DLD1 (cell line): Measurements from ENCODE around the gene GNG2.
"Not testable (repeated sequence)": the region's sequence is repeated elsewhere in the genome, so short reads cannot be mapped to it uniquely, and the experiment has no call there.

Experiments
- in situ Hi-C: cut with HindIII; loops from 2 replicates; pipeline ENCODE4 v1.10.0; 2017; ENCODE audit warnings: low sequenced_read_pairs

GNG2 gene

DNA sequence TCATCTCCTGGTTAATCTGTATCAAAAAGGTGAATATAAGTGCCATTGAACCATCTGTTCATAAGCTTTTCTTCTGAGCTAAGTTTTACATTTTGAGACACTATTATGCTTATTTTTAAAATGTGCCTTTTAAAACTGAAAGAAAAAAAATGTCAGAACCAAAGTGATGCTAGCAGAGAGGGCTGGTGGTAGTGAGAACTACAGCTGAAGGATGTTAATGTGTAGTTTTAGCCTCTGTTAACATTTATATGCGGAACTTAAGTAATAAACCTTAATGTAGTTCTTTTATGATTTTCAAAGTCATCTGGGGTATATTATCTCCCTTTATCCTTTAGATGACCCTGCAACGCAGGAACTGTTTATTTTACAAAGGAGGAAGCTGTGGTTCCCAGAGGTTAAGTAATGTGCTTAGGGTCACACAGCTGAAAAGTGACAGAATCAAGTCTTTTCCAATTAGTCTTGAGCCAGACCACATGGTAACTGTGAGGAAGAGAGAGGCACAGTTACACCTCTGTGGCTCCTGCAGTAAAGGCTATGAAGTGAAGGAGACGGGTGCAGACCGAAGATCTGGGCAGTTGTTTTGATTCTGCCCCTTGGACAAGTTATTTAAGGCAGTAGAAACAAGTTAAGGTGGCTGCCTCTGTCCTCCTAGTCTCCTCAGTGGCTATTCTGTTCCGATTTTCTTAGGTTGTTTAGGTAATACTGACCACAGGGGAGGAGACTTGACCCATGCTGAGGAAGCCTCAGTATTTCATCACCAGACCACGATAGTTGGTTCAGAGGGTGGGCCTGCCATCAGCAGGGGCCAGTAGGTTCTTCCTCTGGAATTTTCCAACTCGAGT is 23.9 kb downstream of the GNG2 start:
- in situ Hi-C loops, result no loop called here

DNA sequence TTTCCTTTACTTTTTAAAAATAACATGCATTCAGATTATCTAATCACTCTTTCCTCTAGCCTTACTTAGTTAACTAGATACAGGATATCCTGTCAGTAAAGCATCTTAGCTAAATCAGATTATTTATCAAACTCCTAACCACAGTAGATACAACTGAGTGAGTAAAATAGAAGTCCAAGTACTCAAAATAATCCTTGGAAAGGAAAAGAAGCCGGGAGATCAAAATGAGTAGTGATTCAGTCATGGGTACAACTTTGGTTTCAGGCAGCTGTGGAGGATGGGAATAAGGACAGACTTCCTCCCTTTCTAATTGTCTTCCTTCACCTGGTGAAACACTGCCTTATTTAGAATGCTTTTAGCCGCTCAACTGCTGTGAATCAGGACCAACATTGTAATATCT is 29.4 kb downstream of the GNG2 start:
- in situ Hi-C loops, result no loop called here

DNA sequence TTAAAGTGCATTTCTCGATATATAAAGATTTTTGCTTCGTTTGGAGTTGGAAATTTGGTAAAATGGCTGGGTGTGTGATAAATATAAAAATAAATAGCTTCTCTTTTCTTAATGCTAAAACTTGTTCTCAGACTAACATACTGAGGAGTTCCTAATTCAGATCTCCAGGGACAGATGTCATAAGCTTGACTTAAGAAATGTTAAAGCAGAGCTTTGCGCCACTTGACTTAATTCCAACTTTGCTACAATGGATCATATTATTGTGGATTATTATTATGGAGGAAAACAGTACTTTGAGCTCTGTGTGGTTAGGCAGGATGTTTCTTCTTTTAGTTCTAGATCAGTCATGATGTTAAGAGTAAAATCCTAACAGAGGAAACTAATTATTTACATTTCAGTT is 33.8 kb downstream of the GNG2 start:
- in situ Hi-C loops, result no loop called here

DNA sequence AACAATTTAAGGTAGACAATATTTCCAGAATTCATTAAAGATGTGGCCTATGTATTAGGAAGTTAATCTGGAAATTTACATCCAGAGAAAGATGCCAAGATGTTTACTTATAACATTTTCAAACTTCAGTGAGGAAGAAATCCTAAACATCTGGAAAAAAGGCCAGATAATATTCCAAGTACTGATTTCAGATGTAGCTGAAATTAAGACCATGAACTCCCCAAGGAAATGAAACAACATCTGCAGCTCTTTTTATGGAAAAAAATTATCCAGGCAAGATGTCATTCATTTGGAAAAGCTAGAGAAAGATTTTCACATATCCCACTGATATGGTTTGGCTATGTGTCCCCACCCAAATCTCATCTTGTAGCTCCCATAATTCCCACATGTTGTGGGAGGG is 35.0 kb downstream of the GNG2 start:
- in situ Hi-C loops, result no loop called here

DNA sequence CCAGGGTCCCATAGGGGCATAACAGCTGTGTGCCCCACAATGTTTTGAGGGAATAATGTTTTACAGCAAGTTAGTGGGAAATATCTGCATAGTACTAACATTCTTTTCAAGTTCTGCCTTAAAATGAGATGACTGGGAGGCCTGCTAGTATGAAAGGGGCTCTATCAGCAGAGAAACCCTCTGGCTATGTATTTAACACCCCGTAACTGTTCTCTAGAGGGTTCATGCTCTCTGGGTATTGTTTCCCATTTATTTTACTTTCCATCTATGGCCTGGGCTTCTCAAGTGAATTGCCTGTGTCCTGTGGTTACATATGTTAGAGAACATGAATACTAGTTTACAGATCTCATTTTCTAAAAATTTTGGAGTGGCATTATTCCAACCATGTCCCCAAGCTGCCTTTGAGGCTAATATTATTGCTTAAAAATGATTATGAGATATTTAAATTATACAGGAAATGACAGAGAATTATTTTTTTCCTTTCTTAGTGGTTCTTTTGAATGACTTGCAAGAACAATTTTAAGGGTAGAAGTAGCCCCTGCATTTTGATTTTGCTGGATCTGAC is 37.5 kb downstream of the GNG2 start:
- in situ Hi-C loops, result no loop called here

DNA sequence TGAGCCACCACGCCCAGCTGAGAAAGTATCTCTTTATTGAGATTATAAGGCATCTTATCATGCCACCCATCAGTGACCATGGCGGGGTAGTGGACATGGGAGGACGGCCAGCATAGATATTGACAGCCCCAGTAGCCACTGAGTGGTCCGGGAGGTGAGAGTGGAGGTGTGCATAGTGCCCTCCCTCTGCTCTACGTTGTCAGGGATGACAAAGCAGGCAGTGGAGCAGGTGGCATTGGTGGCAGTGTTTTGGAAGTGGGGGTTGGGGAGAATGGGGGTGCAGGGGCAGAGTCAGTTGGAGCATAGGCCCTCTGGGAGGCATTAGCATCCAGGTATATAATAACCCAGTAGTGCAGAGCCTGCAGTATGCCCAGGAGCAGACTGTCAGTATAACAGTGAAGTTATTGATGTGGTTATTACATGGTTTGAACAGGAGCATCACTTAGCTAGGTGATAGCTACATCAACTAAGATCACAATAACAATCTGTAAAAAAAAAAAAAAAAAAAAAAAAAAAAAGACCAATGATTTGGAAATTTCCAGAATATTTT is 41.1 kb downstream of the GNG2 start:
- in situ Hi-C loops, result no loop called here

DNA sequence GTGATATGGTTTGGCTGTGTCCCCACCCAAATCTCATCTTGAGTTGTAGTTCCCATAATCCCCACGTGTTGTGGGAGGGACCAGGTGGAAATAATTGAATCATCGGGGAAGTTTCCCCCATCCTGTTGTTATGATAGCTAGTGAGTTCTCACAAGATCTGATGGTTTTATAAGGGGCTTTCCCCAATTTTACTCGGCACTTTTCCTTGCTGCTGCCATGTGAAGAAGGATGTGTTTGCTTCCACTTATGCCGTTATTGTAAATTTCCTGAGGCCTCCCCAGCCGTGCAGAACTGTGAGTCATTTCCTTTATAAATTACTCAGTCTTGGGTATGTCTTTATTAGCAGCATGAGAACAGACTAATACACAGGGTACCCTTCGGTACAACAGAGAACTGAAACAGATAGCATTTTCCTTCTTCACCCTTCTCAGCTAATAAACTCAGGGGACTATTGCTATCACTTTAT is 45.3 kb downstream of the GNG2 start:
- in situ Hi-C loops, result not testable (repeated sequence)

DNA sequence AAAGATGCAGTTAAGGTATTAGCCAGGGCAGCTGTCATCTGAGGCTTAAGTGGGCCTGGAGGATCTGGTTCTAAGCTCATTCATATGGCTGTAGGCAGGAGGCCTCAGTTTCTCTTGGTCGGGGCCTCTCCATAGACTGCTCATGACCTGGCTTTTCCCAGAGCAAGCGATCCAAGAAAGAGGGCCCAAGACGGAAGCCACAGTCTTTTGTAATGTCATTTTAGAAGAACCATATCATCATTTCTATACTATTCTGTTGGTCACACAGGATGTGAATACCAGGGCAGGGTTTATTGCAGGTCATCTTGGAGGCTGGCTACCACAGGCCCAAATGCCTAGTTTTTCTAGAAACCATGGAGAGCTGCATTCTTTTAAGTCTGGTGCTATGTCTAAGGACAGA is 47.7 kb downstream of the GNG2 start:
- in situ Hi-C loops, result no loop called here

DNA sequence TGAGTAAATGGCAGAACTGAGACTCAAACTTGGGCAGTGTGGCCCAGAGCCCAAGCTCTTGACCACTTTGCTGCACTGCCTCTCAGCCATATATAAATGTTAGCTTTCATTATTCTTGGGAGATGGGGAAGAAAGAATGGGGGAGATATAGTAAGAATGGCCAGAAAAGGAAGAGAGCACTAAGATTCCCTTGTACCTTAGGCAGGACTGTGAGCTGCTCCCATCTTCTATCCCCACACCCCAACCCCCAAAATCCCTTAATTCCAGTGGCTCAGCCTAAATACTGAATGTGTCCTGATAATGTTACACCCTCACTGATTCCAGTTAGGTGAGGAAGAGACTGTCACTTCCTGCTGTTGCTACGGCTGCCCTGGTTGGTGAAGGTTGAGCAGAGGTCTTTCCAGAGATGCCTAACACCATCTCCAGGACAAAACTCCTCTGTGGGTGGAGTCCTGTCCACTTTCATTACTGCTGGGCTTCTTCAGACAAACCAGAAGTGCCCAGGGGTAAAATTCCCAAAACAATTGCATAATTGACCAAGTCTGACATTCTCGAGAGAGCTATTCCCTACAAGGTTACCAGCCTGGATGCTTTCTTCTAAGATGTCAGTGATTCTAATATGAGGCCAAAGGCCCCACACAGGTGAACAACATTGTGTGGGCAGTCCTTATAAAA is 51.8 kb downstream of the GNG2 start:
- in situ Hi-C loops, result no loop called here

DNA sequence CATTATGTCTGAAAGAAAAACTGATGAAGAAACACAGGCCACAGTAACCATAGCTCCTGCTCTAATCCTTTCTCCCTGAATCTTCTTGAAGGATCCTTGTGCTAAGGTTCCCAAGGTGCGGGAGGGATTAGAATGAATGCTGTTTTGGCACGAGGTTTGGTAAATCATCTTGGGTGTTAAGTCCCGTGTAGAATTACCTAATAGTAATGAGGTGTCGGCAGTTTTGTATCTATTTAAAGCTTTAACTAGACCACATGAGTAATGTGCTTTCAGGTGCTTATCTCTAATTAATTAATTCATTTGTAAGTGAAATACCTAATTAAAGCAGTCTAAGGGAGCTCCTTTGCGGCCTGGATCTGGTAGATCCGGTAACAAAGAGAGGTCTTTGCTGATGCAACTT is 53.9 kb downstream of the GNG2 start:
- in situ Hi-C loops, result no loop called here

DNA sequence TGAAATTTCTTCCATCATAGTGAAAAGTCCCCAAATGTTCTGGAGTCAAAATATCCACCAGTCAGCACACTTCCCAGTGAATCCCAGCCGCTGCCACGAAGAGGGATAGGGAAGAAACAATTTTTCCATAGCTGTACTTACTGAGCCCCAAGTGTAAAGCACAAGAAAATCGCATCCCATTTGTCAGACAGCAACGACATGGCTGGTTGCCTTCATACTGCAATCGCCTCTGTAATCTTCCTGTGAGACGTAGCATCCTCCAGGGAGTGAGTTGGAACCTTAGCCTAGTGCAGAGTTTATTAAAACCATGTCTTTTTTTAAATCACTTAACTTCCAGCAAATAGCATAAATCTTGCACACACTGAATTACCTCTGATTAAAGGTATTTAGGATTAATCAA is 56.8 kb downstream of the GNG2 start:
- in situ Hi-C loops, result no loop called here

DNA sequence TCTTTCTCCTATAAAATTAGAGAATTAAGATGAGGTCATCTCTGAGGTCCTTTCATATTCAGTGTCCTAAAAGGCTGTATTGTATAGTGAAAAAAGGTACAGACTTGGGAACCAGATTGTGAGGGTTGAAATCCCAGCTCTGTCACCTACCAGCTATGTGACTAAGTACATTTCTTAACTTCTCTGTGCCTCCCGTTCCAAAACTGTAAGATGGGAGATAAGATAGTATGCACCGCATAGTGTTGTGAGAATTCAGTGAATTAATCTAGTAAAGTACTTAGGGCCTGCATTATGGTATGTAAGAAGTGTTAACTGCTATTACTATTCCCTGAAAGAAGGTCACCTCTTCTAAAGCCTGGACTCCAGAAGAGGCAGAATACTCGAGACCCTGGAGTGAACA is 60.6 kb downstream of the GNG2 start:
- in situ Hi-C loops, result no loop called here

DNA sequence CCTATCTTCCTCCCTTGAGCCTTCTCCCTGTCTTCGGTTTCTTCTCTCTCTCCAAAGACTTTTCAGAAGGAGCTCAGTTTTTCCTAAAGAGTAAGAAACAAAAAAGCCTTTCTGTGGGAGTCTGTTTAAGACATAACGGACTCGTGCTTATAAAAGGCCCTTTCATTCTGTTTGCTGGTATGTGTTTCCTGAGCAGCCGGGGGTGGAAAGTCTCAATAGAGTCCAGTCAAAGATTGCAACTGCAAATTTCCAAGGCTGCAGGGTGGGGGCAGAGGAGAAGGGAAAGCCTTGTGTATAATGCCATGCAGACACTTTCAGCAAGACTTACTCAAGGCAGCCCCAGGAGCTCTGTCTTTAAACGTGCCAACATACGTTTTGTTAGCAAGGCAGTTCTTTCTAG is 62.2 kb downstream of the GNG2 start:
- in situ Hi-C loops, result no loop called here

DNA sequence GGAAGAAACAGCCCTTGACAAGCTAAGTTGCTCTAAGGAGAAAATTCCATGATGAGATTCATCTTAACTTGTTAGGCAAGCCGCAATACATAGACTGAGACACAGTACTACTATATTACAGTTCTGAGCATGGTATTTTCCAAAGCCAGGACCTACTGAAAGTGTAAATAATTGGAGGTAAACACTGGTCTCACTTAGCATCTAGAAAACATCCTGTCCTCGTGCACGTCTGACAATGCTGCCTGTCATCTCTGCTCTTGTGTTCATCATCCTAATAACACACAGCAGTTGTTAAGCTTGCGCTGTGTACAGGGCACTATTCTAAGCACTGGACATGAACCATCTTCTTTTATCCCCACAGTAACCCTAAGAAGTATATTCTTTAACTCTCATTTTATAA is 64.2 kb downstream of the GNG2 start:
- in situ Hi-C loops, result no loop called here

DNA sequence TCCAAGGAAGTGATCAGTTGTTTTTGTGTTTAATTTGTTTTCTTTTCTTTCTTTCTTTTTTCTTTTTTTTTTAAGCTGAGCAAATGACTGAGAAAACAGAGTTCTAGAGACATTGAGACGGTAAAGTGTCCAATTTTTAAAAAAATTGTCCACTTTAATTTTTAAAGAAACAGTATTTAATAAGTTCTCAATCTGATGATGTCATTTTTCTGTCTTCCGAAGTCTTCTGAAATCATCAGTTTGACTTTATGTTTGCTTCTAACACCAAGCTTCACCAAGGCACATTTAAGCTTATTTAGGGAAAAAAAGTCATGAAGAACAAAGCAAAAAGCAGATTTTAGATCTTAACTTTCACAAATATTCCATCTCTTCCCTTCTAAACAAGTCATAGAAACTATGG is 65.6 kb downstream of the GNG2 start:
- in situ Hi-C loops, result no loop called here

DNA sequence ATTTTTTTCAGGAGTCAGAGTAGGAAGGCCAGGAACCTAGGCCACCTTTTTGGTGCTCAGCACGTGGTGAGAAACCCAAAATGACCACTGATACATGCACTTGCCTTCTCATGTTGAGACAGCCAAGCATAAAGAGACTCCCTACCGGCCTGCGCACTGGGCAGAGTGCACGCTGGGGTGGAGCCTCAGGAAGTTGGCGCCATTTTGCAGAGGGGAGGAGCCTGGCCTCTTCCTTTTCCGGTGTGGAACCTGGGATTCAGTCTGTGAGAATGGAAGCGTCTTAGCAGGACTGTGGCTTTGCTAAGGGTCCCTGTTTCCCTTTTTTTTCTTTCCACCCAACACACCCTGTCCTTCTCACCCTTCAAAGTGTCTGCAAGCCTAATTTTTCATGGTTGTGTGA is 66.0 kb downstream of the GNG2 start:
- in situ Hi-C loops, result no loop called here

DNA sequence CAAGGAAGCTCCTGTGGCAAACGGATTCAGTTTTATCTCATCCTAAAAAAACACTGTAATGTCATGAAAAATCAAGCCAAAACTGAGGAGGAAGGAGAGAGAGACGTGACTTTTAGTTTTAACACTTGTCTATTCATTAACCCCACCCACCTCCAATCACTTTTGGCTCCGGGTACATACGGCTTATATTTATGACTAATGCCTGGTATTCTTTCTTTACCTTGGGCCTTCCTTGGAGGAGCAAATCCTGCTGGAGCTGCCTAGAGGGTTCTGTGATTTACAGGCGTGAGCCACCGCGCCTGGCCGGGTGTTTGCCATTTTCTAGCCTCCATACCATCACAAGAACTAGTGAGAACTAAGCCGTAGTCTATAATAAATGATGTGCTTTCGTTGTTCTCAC is 68.2 kb downstream of the GNG2 start:
- in situ Hi-C loops, result no loop called here

DNA sequence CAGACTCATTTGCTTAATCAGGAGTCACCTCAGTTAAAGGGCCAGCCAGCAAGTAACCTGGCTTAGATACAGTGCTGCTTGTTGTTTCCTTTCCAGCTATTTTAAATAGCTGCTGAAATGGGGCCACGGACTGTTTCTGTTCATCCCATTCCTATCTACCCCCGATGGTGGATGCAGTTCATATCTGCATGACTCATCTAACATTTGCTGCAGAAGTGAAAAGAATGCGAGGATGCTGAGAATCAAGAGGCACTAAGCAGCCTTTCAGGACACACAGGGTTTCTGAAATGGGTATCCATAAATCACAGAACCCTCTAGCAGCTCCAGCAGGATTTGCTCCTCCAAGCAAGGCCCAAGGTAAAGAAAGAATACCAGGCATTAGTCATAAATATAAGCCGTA is 68.8 kb downstream of the GNG2 start:
- in situ Hi-C loops, result no loop called here

DNA sequence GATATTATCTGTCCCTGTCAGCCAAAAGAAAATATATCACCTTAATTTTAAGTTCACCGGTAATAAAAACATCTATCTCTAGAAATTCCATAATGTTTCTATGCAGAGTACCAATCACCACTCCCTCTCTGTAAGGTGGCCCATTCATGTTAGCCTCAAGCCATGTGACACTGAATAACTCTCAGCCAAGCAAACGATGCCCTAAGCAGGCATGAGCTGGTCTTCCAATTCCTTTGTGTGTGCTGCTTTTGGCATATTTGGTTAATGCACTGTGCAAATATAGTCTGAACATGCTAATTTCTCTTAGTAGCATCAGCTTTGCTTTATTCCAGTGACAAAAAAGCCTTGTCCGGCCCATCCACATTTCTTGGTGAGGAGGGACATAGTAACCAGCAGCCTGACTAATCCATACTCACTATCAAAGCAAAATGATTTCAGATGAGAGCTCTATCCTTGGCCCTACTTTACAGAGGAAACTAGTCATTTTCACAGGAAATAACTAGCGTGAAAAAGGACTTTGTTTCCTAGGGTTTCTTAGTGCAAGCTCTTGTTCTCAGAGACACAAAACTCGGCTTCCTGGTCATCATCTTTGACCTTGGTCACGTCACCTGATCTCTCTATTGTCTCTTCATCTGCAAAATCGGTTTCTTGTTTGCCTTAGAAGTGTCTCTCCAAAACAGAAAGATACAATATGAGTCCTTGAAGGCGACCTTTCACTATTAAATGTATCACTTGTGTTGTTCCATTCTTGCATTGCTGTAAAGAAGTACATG is 69.7 kb downstream of the GNG2 start:
- in situ Hi-C loops, result no loop called here

DNA sequence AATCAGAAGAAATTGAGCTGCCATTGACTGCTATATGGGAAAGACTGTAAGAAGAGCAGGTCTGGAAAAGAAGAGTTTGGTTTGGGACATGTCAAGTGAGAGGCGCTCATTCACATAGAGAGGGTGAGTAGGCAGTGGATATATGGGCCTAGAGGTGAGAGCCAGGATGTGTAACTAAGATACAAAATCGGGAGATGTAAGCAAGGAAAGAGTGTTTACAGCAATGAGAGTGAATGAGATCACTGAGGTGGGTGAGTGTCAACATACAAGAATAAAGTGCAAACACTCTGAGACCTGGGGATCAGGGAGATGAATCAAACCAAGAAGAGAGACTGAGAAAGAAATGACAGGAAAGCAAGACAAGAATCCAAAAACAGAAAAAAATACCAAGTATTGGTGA is 70.9 kb downstream of the GNG2 start:
- in situ Hi-C loops, result no loop called here

DNA sequence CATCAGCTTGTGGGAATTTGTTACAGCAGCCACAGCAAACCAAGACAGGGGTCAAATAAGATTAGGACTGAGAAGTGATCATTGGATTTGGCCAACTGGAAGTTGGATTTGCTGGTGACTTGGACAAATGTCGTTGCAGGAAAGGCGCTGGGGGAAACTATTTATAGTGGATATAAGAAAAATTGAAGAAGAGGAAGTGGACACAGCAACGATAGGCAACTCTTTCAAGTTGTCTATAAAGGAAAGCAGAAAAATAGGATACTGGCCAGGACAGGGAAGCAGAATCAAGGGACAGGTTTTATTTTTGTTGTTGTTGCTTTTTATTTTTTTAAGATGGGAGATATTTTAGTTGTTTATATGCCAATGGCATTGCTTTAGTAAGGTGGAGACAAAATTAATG is 72.8 kb downstream of the GNG2 start:
- in situ Hi-C loops, result no loop called here
